Measurements from ENCODE around the gene RHOBTB3.

The RHOBTB3 gene

GRCh38 chr5:95843733-95844223 lies 112.6 kb downstream of the RHOBTB3 start:
- DNase-seq = no peak

DNA sequence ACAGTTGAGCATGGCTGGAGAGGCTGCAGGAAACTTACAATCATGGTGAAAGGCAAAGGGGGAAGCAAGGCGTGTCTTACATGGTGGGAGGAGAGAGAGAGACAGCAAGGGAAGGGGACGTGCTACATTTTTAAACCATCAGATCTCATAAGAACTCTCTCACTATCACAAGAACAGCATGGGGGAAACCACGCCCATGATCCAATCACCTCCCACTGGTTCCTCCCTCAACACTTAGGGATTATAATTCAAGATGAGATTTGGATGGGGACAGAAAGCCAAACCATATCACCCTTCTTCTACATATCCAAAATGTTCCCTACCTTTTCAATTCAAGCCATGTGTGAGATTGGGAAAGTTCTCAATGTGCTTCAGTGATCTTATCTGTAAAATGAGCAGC lies 114.3 kb downstream of the RHOBTB3 start:
- no peak for DNase-seq

Data from stimulated activated CD4-positive, alpha-beta T cell treated with anti-CD3 and anti-CD28 coated beads, Interleukin-15, amount 100 ng/mL, for 24 hours (primary cell).